ENCODE measurements around the gene SAPCD2.

Gene SAPCD2

GRCh38 chr9:137114220-137114612 is 43.9 kb upstream of the SAPCD2 start:
- TF ChIP-seq ZFX (IDR thresholded peaks at IDR 0.05) (0 out of 2 replicates have a peak, but pooled peaks have one; percentile 75), CTCF (conservative IDR thresholded peaks at IDR 0.05) (no peak)

GRCh38 chr9:137113385-137114159 is 43.2 kb upstream of the SAPCD2 start:
- peak overlapping the region; percentile 83 for H3K27ac ChIP-seq

More at GRCh38 chr9:137114220-137114612, 43.9 kb upstream of the SAPCD2 start:
- H3K27ac ChIP-seq = peak overlapping the region; percentile 83

GRCh38 chr9:137112564-137113384 is 42.4 kb upstream of the SAPCD2 start:
- no peak overlapping the region for H3K27ac ChIP-seq
- TF ChIP-seq ZFX (IDR thresholded peaks at IDR 0.05) = no peak
- no peak for TF ChIP-seq CTCF (conservative IDR thresholded peaks at IDR 0.05)

More at GRCh38 chr9:137113385-137114159, 43.2 kb upstream of the SAPCD2 start:
- TF ChIP-seq ZFX (IDR thresholded peaks at IDR 0.05) (no peak), CTCF (conservative IDR thresholded peaks at IDR 0.05) (no peak)

- no peak overlapping the region for H3K27ac ChIP-seq
- TF ChIP-seq CTCF (conservative IDR thresholded peaks at IDR 0.05) = no peak
- no peak for TF ChIP-seq ZFX (IDR thresholded peaks at IDR 0.05)
These were observed 41.6 kb upstream of the SAPCD2 start for GRCh38 chr9:137111788-137112563.

- TF ChIP-seq ZFX (IDR thresholded peaks at IDR 0.05) = no peak
- TF ChIP-seq CTCF (conservative IDR thresholded peaks at IDR 0.05) = no peak
These were observed 40.8 kb upstream of the SAPCD2 start for GRCh38 chr9:137110911-137111787.

GRCh38 chr9:137110147-137110910 is 40.0 kb upstream of the SAPCD2 start:
- no peak for TF ChIP-seq CTCF (conservative IDR thresholded peaks at IDR 0.05)
- TF ChIP-seq ZFX (IDR thresholded peaks at IDR 0.05) = no peak
- no peak overlapping the region for H3K27ac ChIP-seq

More at GRCh38 chr9:137110911-137111787, 40.8 kb upstream of the SAPCD2 start:
- no peak overlapping the region for H3K27ac ChIP-seq
